Hepatic stellate cell (primary cell): Measurements from ENCODE around the gene EXD3.
"Not testable (repeated sequence)": the region's sequence is repeated elsewhere in the genome, so short reads cannot be mapped to it uniquely, and the experiment has no call there.

Source experiments
- DNase-seq: peaks from one replicate; pipeline ENCODE4 v3.0.0; 2011; ENCODE audit warnings: low spot score

Gene EXD3

DNA sequence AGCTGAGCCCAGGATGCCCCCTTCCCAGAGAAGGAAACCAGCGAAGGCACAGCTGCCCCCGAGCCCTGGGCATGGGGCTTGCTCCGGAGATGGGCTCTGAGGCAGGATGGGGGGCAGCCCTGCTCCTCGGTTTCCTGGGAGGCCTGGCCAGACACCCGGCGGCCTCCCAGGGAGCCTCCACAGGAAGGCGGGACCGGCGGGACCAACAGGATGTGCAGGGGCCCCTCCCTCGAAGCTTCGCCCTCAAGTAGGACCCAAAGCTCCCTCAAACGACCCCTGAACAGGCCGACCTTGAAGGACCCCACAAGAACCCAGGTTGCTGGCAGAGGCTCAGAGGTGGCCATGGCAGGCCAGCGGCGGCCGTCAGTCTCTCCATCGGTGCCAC, 11.7 kb downstream of the EXD3 start:
- no peak for DNase-seq

DNA sequence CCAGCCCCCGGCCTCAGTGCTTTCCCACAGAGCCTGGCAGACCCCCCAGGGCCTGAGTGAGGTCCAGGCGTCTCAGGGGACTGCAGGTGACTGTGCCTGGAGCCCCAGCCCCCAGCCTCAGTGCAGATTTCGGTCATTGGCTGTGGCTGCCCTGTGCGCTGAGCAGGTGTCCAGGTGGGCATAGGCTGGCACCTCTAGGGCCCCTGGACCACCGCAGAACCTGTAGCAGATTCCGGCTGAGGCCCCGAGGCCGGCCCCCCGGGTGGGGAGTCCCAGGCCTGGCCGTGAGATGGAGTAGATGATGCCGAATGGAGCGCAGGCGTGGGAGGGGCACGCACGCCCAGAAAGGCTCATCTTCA, 12.1 kb downstream of the EXD3 start:
- no peak for DNase-seq

DNA sequence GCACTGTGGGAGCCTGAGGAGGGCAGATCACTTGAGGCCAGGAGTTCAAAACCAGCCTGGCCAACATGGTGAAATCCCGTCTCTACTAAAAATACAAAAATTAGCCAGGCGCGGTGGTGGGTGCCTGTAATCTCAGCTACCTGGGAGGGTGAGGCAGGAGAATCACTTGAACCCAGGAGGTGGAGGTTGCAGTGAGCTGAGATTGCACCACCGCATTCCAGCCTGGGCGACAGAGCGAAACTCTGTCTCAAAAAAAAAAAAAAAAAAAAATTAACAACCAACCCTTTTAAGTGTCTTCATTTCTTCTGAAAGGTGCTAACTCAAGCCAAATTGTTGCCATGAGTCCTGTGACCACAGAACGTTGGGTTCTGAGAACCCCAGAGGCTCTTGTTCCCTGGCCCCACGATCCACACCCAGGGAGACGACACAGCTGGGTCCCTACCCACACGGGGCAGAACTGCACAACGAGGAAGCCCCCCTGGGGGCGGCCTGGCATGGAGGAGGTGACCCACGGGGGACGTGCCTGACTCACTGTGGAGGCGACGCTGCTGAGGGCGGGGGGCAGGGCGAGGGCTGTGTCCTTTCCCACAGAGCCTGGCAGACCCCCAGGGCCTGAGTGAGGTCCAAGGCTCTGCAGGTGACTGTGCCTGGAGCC, 12.6 kb downstream of the EXD3 start:
- DNase-seq, result not testable (repeated sequence)

DNA sequence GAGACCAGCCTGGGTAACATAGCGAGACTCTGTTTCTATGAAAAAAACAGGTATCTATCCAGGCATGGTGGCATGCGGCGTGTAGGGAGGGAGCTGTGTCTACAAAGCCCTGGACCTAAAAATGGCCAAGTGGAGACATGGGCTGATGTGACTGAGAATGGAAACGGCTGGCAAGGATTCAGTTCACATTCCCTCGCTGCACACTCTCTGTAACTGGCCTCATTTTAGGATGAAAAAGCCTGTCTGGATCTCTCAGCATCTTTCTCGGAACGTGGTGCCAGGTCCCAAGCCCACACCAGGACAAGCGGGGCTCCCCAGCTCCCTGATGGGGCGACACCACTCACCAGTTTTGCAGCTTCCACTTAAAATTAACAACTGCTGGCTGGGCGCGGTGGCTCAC, 13.4 kb downstream of the EXD3 start:
- DNase-seq, result no peak

DNA sequence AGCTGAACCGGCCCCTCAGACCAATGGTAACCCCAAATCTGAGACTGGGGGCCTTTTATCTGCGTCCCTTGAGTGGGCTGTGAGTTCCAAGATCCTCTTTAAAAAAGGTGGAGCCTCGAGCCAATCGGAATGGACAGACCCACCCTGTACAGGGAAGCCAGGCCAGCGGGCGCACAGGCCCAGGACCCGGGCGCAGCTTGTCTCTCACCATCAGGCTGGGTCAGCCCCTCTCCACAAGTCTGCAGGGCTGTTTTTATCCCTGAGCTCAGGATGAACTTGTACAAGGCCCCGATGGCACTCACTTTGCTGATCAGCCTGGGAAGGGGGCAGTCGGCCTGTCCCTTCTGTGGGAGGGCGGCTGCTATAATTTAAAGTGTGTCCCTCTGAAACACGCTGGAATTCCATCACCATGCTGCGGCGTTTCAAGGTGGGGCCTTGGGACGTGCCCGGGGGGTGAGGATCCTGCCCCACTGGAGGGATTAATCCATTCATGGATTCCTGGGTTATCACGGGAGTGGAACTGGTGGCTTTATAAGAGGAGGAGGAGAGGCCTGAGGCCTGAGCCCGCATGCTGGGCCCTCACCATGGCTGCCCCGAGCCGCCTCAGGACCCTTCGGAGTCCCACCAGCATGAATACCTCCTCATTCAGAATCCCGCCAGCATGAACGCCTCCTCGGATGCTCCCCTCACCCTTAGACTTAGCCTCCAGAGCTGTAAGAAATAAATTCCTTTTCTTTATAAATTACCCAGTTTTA, 14.1 kb downstream of the EXD3 start:
- DNase-seq, result no peak

DNA sequence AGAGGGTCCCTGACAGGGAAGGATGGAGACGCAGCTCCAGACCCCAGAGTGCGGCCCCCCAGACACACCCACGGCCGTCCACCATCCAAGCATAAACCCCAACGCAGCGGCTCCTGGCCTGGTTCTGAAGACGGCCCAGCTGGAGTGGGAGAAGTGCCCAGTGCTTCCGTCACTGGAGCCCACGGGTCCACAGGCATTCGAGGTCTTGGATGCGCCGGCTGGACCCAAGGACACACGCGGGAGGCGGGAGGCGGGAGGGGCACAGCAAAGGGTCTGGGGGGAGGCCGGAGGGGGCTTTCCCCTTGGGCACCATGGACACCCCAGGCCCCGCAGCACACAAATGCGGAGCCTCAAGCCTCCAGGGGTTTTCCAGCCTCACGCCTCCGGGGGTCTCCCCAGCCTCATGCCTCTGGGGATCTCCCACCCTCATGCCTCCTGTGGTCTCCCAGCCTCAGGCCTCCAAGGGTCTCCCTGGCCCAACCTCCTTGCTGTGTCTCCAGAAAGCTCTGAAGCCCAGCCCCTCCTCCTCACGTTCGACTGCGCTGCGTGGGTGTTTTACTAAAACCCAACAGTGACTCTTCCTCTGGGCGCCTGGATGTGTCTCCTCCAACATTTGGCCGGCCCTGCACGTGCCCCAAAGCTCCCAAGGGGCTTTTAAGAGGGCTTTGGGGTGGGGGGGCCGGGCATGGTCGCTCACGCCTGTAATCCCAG, 15.2 kb downstream of the EXD3 start:
- DNase-seq, result peak; percentile 34

DNA sequence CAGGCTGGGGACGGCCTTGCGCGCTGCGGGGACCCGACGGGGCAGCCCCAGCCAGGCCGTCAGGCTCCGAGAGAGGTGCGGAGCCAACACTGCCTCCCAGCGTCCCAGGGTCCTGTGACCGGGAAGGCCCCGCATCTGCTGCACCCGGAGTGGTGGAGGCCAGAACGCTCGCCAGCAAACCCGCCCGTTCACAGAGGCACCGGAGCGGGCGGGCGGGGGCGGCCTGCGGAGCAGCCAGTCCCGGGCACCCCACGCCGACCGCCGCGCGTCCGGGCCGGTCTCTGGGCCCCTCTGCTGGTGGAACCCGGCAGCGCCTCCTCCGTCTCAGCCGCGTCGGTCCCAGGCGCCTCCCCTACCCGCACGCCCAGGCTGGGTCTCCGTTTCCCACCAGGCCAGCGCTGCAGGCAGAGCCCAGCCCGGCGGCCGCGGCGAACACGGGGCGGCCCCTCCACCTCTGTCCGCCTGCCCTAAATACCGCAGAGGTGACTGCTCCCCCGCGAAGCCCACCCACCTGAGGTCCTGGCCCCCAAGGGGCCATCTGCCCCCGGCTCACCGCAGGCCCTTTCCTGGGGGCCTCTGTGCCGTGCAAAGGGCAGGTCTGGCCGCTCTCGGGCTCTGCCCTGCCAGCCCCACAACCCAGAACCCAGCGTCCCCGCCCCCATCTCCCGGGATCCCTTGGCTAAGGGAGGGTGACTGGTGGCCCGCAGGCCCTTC, 15.9 kb downstream of the EXD3 start:
- peak; percentile 85 for DNase-seq

DNA sequence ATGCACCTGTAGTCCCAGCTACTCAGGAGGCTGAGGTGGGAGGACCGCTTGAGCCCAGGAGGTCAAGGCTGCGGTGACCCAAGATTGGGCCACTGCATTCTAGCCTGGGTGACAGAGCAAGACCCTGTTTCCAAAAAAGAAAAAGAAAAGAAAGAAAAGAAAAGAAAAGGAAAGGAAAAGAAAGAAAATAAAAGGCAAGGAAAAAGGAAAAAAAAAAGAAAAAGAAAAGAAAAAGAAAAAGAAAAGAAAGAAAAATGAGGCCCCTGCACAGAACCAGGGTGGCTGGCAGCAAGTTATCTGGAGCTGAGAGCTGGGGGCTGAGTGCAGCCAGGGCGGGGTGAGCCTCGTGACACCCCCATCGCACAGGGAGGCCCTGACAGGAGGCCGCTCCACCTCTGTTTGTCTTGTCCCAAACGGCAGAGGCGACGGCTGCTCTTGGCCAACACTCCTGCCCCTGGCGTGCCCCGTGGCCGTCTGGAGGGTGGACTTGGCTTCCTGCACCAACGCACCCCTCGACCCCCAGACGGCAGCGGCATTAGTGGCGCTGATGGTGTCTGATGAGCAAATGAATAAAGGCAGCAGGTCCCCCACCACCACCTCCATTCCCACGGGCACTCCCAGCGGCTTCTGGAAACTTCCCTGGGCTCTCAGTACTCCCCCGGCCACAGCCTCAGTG, 16.7 kb downstream of the EXD3 start:
- no peak for DNase-seq

DNA sequence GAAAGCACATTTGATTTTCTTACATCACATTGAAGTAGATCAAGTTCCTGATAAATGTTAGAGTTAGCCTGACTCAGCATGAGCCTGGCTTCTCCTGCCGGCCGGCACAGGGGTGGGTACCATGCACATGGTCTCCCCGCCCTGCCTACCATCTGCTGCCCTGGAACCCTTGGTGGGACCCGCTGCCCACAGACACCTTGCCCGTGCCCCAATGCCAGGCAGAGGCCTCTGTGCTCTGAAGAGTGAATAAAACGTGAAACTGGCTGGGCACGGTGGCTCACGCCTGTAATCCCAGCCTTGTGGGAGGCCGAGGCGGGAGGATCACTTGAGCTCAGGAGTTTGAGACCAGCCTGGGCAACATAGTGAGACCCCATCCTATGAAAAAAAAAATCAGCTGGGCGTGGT, 17.3 kb downstream of the EXD3 start:
- DNase-seq, result no peak

DNA sequence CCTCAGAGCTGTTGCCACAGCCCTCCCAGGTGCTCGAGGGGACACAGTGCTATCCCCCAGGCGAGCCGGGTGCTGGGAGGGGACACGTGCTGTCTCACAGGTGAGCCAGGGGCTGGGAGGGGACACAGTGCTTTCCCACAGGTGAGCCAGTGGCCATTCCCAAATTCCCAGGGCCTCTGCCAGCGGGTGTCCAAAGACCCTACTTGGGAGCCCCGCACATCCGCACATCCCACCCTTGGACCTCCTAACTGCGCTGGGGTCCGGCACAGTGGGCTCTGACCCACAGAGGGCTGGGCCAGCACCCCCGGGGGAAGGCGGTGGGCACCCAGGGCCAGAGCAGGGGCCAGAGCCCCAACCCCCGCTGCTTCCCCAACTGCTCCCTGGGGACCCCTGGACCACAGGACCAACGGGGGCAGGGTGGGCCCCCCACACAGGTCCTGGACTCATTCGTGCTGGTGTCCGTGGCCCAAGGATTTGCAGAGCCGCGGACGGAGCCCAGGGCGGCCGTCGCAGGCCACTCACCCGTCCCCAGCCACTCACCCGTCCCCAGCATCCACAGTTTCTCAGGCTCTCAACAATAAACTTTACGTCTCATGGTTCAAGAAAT, 17.9 kb downstream of the EXD3 start:
- no peak for DNase-seq

DNA sequence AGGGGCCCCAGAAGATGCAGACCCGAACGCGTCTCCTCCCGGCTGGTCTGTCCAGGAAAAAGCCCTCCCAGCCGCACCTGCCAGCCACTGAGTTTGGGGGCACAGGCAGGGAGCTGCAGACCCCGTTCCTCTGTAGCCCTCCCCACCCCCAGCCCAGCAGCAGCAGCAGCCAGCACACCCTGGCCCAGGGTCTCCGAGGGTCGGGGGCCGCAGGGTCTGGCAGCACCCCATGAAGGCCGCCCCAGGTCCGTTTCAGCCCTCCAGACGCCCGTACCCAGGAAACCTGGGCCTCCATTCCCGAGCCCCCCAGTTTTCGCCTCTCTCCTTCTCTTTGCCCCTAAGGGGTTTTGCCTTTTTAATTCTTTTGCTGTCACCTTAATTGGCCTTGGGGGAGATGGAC, 19.7 kb downstream of the EXD3 start:
- DNase-seq, result no peak

DNA sequence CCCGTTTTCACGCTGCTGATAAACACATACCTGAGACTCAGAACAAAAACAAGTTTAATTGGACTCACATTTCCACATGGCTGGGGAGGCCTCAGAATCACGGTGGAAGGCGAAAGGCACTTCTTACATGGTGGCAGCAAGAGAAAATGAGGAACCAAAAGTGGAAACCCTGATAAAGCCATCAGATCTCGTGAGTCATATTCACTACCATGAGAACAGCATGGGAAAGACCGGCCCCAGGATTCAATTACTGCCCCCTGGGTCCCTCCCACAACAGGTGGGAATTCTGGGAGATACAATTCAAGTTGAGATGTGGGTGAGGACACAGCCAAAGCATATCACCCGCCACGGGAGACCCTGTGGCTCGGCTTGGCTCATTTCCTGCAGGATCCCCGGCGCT, 20.2 kb downstream of the EXD3 start:
- no peak for DNase-seq

DNA sequence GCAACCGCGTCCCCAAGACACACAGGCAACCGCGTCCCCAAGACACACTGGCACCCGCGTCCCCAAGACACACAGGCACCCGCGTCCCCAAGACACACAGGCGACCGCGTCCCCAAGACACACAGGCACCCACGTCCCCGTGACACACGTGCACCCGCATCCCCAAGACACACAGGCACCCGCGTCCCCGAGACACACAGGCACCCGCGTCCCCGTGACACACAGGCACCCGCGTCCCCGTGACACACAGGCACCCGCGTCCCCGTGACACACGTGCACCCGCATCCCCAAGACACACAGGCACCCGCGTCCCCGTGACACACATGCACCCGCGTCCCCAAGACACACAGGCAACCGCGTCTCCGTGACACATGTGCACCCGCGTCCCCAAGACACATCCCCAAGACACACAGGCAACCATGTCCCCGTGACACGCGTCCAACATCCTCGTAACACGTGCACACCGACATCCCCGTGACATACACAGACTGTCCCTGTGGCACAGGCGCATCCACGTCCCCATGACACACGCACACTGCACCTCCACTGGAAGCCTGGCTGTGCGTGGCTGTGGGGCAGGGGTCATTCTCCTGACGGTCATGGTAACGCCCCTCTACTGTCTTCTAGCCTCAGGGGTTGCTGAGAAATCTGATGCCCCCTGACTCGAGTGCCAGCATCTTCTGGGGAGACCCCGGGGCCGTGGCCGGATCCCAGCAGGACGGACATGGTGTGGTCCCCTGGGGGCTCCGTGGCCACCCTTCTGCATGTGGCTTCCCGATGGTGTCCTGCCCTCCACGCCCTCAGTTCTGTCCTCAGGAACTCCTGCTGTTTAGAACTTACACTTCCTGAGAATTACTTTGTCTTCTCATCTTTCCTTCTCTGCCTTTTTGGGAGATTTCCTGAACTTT, 24.1 kb downstream of the EXD3 start:
- no peak for DNase-seq

DNA sequence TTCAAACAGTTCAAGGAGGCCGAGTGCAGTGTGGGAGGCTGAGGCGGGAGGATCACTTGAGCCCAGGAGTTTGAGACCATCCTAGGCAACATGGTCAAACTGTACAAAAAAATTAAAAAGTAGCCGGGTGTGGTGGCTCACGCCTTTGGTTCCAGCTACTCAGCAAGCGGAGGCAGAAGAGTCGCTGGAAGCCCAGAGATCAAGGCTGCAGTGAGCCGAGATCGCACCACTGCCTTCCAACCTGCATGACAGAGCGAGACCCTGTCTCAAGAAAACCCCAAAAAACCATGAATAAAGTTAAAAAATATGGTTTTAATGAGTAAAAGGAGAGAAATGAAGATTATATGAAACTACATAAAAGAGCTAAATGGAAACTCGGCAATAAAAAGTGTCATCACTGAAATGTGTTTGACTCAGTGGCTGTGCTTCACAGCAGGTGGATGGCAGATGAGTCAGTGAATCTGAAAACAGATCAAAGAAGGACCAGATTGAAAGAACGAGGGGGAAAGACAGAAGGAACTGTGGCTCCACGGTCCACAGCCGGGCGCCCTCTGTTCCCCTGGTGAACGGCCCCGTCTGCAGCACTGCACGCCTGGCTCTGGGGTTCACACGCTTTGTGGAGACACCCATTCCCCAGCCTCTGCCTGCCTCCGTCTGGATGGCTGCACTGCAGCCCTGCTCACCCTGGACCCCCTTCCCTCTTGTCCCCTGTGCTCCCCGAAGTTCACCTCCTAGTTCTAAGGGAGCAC, 25.1 kb downstream of the EXD3 start:
- DNase-seq, result no peak

DNA sequence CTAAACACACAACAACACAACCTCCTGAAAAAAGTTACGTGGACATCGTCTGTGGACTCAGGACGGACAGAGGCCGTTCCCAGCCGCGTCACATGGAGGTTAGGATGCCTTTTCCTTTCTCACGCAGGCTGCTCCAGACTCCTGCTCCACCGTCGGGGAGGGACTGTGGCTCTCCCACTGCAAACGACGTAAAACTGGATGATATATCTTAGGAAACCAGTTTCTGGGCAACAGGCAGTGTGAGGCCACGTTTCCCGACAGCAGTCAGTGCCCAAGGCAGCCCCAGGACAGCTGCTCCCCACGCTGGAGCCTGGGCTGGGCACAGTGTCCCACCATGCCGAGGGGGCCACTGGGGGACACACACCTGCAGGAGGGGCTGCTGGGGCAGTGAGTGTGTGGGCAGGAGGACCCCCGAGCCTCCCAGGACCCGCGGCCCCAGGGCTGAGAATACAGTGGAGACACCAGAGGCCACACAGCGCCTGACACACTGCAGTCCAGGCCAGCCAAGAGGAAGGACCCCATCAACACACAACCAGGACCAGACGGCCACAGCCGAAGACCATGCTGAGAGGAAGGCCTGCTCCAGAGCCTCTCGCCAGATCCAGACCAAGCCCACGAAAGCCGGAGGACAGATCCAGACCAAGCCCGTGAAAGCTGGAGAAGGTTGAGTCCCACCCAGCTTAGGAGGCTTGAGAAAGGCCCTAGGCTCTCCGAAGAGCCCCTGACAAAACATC, 26.2 kb downstream of the EXD3 start:
- DNase-seq, result no peak

DNA sequence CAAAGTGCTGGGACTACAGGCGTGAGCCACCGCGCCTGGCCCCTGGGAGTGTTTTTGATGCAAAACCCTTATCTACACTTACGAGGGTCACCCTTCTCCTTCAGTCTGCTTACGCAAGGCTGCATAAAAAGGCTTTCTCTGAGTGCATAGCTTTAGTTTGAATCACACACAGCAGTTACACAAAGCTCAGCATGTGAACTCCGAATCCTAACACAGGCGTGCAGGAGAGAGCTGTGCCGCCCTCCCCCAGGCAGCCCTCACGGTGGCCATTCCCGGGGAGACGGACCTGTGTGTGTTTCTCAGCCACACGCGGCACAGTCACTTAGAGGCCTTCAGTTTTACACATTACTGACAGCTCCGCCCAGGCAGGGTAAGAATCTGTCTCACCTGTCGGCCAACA, 26.7 kb downstream of the EXD3 start:
- peak; percentile 68 for DNase-seq

DNA sequence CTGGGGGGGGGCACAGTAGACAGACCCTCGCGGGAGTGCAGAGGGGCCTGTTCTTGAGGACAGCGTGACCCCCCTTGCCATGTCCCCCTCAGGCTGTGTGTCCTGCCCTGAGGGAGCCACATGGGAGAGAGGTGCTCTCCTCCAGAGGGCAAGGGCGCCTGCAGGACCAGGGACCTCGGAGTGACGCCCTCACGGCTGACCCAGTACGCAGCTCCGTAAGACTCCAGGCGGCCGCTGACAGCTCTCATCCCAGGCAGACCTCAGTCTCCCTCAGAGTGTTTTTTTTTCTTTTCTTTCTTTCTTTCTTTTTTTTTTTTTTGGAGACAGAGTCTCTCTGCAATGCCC, 27.3 kb downstream of the EXD3 start:
- no peak for DNase-seq

DNA sequence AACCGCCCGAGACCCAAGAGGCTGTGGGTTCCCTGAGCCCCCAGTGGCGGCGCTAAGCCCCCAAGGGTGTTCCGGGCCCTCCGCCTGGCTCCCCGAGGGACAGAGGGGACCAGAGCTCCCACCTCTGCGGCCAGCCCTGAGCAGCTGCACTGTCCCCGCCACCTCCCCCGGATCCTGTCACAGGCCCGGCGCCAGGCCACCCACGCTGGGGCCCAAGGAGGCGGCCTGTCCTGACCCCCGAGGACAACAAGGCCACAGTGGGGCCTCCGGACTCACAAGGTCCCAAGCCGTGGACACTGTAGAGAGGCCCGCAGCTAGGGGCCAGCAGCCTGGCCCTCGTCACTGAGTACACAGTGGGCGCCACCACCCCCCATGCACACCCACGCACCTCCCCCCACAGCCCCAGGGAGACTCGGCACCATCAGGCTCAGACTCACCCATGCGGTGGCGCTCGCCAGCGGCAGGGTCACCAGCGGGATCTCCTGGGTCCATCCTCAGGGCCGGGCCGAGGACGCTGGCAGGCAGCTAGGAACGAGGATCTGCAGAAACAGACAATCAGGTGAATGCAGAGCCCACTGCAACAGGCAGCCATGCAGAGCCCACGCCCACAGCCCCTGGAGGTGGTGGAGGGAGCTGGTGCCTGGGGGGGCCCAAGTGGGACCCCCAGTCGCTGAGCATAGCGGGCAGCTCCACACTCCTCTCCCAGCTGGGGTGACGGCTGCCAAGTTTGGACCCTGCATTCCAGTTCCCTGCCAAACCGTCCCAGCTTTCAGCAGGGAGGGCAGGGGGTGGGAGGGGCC, 27.9 kb downstream of the EXD3 start:
- DNase-seq, result no peak
